GM18507 (cell line): ENCODE results near the gene RGS3.

Source experiments
- DNase-seq: peaks from one replicate; pipeline ENCODE4 v3.0.0; 2011; ENCODE audit warnings: low read depth; ENCODE audit not compliant: insufficient read length; ENCODE audit errors: extremely low spot score
- FAIRE-seq: peaks from 2 replicates; lab custom pipeline; 2011; peaks lifted over from hg19 to GRCh38; lab: Jason Lieb, UNC

Gene RGS3

GRCh38 chr9:113462781-113463286, 693 bp upstream of the RGS3 start:
- no peak for DNase-seq

GRCh38 chr9:113464286-113464660, 746 bp downstream of the RGS3 start:
- FAIRE-seq = no peak
- no peak for DNase-seq

More at GRCh38 chr9:113462781-113463286, 693 bp upstream of the RGS3 start:
- FAIRE-seq = no peak

GRCh38 chr9:113465599-113466140, 2.1 kb downstream of the RGS3 start:
- DNase-seq (no peak), FAIRE-seq (no peak)

- FAIRE-seq (no peak), DNase-seq (no peak)
Measured at GRCh38 chr9:113467183-113467582, 3.7 kb downstream of the RGS3 start.

GRCh38 chr9:113468716-113469448, 5.4 kb downstream of the RGS3 start:
- FAIRE-seq (no peak), DNase-seq (no peak)

GRCh38 chr9:113471143-113471542, 7.6 kb downstream of the RGS3 start:
- FAIRE-seq (no peak), DNase-seq (no peak)

GRCh38 chr9:113471566-113471965, 8.0 kb downstream of the RGS3 start:
- FAIRE-seq (no peak), DNase-seq (no peak)

GRCh38 chr9:113472199-113472598, 8.7 kb downstream of the RGS3 start:
- no peak for FAIRE-seq
- no peak for DNase-seq

- DNase-seq (no peak), FAIRE-seq (no peak)
Measured at GRCh38 chr9:113474360-113475028, 11.0 kb downstream of the RGS3 start.

GRCh38 chr9:113475031-113475430, 11.5 kb downstream of the RGS3 start:
- DNase-seq (no peak), FAIRE-seq (no peak)

GRCh38 chr9:113475992-113476391, 12.5 kb downstream of the RGS3 start:
- DNase-seq = no peak
- FAIRE-seq = no peak

GRCh38 chr9:113476511-113476916, 13.0 kb downstream of the RGS3 start:
- DNase-seq (no peak), FAIRE-seq (no peak)

- FAIRE-seq (no peak), DNase-seq (no peak)
Measured at GRCh38 chr9:113477058-113477457, 13.5 kb downstream of the RGS3 start.

- DNase-seq (no peak), FAIRE-seq (no peak)
Measured at GRCh38 chr9:113477661-113478060, 14.1 kb downstream of the RGS3 start.

- FAIRE-seq (no peak), DNase-seq (no peak)
Measured at GRCh38 chr9:113479174-113479621, 15.7 kb downstream of the RGS3 start.

GRCh38 chr9:113480612-113481011, 17.1 kb downstream of the RGS3 start:
- DNase-seq (no peak), FAIRE-seq (no peak)

- FAIRE-seq (no peak), DNase-seq (no peak)
Measured at GRCh38 chr9:113481176-113481787, 17.8 kb downstream of the RGS3 start.

GRCh38 chr9:113482341-113482740, 18.8 kb downstream of the RGS3 start:
- no peak for FAIRE-seq
- no peak for DNase-seq

GRCh38 chr9:113482991-113483675, 19.6 kb downstream of the RGS3 start:
- FAIRE-seq (no peak), DNase-seq (no peak)
